HFFc6 (cell line): ENCODE measurements around the gene TBC1D25. TPM values are rescaled to one million over a fixed set of nuclear protein-coding genes. Genes with fewer than 3 reads are reported as not detected.
A peak's percentile ranks its signal among the peaks of the same experiment; 100 is the strongest.
"Not testable (repeated sequence)": the region's sequence is repeated elsewhere in the genome, so short reads cannot be mapped to it uniquely, and the experiment has no call there.

Experiments used
- DNase-seq: peaks from one replicate; pipeline ENCODE4 v3.0.0-alpha.2; 2018
- H3K27ac Mint-ChIP-seq: 2 replicates; pipeline ENCODE4 v1.8.0; 2020; ENCODE audit warnings: mild to moderate bottlenecking, mixed read lengths
- H3K27me3 Mint-ChIP-seq: 2 replicates; pipeline ENCODE4 v1.8.0; 2021; ENCODE audit warnings: mild to moderate bottlenecking, moderate library complexity, mixed read lengths; ENCODE audit not compliant: insufficient read depth
- H3K36me3 Mint-ChIP-seq: 2 replicates; pipeline ENCODE4 v1.8.0; 2021; ENCODE audit warnings: low read depth, mixed read lengths
- H3K4me1 Mint-ChIP-seq: 2 replicates; pipeline ENCODE4 v1.8.0; 2020; ENCODE audit warnings: low read depth, mixed read lengths
- H3K4me3 Mint-ChIP-seq: 2 replicates; pipeline ENCODE4 v1.8.0; 2020; ENCODE audit warnings: mild to moderate bottlenecking, moderate library complexity, mixed read lengths
- H3K9me3 Mint-ChIP-seq: 2 replicates; pipeline ENCODE4 v1.8.0; 2020; ENCODE audit warnings: mild to moderate bottlenecking, mixed read lengths
- total RNA-seq, 6 experiments: library from RNA; stranded (reverse); fragmentation: NEBNext Ultra II Directional; extraction: Animal tissue kit (Norgen Biotek cat#: 25700); gene quantifications; 2 replicates in 1 of 6; 3 replicates in 5 of 6; pipeline ENCODE4 v1.2.3, GENCODE V29; 2021
- TF ChIP-seq, protein P1 (sequence below): fragments of 200-600 bp; sonication (generic); IDR thresholded peaks from 2 replicates; pipeline ENCODE4 v1.5.0; 2021; ENCODE audit warnings: antibody characterized with exemption, mild to moderate bottlenecking

The TBC1D25 gene
- total RNA-seq, 6 experiments from 2014 or later = 13.0 to 15.3 (median 13.8) TPM

DNA sequence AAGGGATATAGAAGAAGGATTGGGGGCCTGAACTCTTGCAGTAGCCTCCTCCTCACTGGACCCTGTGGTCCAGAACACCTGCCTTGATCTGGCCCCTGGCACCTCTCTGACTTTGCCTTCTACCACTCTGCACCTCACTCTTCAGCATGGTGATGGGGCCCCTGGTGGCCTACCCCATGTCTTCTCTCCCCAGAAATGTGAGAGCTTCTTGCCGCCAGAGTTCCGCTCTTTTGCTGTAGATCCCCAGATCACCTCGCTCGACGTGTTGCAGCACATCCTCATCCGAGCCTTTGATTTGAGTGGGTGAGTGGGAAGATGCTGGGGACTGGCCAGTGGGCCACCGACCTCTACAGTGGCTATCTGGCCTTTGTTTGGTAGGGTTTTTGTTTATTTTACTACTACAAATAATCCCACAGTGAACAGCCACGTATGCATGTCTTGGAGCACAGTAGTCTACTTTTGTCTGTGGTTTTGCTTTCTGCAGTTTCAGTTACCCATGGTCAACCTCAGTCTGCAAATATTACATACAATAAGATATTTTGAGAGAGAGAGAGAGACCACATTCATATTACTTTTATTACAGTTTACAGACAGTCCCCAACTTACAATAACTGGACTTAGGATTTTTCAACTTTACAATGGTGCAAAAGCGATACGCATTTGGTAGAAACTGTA lies 1.8 kb downstream of the TBC1D25 start:
- H3K36me3 Mint-ChIP-seq = peaks cover 9% of the 10 kb centered on the region; the same call in 1 of the 2 replicates
- TF ChIP-seq, protein P1, sequence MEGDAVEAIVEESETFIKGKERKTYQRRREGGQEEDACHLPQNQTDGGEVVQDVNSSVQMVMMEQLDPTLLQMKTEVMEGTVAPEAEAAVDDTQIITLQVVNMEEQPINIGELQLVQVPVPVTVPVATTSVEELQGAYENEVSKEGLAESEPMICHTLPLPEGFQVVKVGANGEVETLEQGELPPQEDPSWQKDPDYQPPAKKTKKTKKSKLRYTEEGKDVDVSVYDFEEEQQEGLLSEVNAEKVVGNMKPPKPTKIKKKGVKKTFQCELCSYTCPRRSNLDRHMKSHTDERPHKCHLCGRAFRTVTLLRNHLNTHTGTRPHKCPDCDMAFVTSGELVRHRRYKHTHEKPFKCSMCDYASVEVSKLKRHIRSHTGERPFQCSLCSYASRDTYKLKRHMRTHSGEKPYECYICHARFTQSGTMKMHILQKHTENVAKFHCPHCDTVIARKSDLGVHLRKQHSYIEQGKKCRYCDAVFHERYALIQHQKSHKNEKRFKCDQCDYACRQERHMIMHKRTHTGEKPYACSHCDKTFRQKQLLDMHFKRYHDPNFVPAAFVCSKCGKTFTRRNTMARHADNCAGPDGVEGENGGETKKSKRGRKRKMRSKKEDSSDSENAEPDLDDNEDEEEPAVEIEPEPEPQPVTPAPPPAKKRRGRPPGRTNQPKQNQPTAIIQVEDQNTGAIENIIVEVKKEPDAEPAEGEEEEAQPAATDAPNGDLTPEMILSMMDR = no peak
- H3K4me3 Mint-ChIP-seq = 0 out of 2 replicates have a peak overlapping the region, but pooled peaks have one; percentile 37
- DNase-seq = no peak
- no peaks in the 10 kb centered on the region; the same call in 1 of the 2 replicates for H3K27me3 Mint-ChIP-seq
- H3K27ac Mint-ChIP-seq = no peak overlapping the region
- H3K4me1 Mint-ChIP-seq = peaks cover 10% of the 10 kb centered on the region
- H3K9me3 Mint-ChIP-seq = no peaks in the 10 kb centered on the region

DNA sequence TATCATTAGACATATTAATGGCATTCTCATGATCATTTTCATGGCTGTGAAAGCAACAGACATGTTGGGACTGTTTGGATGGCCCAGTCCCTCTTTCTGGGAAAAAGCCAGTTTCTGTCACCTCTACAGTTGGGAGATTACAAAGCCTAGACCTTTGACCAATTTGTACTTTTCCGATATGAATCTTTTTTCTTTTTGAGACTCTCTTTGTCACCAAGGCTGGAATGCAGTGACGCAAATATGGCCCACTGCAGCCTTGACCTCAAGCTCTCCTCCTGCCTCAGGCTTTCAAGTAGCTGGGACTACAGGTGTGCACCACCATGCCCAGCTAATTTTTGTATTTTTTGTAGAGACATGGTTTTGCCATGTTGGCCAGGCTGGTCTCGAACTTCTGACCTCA lies 9.4 kb downstream of the TBC1D25 start:
- 0 out of 2 replicates have a peak, but pooled peaks cover 3% of the 10 kb centered on the region for H3K36me3 Mint-ChIP-seq
- H3K9me3 Mint-ChIP-seq = no peaks in the 10 kb centered on the region
- H3K4me3 Mint-ChIP-seq = no peak overlapping the region
- TF ChIP-seq, protein P1 = no peak
- no peaks in the 10 kb centered on the region for H3K27me3 Mint-ChIP-seq
- no peak overlapping the region for H3K27ac Mint-ChIP-seq
- no peak for DNase-seq
- H3K4me1 Mint-ChIP-seq = no peaks in the 10 kb centered on the region

DNA sequence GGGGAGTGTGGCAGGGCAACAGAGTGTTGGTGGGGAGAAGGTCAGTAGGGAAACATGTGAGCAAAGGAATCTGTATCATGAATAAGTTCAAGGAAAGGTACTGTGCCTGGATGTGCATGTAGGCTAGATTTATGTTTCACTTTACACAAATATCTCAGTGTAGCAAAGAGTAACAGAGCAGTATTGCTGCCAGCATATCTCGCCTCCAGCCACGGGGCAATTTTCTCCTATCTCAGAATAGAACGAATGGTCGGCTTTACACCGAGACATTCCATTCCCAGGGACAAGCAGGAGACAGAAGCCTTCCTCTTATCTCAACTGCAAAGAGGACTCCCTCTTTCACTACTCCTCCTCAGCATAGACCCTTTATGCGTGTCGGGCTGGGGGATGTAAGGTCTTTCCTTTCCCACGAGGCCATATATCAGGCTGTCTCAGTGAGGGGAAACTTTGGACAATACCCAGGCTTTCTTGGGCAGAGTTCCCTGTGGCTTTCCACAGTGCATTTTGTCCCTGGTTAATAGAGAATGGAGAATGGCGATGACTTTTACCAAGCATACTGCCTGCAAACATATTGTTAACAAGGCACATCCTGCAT lies 16.3 kb downstream of the TBC1D25 start:
- H3K27ac Mint-ChIP-seq, H3K27me3 Mint-ChIP-seq, H3K9me3 Mint-ChIP-seq, H3K4me1 Mint-ChIP-seq, H3K36me3 Mint-ChIP-seq, DNase-seq, H3K4me3 Mint-ChIP-seq: not testable (repeated sequence)

DNA sequence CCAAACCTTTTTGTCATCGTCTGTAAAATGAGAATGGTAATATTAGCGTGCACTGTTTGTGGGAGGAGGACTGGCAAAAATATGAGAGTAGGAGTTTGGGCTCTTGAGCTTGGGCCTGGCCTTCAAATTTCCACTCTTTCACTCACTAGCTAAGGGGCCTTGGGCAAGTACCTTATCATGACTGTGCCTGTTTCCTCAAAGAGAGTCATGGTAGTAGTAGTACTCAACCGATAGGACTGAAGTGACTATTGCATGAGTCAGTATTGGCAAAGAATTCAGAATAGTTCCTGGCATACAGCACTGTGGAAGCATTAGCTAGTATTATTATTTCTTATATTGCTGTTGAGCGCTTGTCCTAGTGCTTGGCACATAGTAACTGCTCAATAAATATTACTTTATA lies 18.8 kb downstream of the TBC1D25 start:
- peaks cover 6% of the 10 kb centered on the region for H3K36me3 Mint-ChIP-seq
- peak; percentile 82 for DNase-seq
- peak overlapping the region; percentile 85 for H3K27ac Mint-ChIP-seq
- H3K9me3 Mint-ChIP-seq = no peaks in the 10 kb centered on the region
- no peaks in the 10 kb centered on the region for H3K27me3 Mint-ChIP-seq
- H3K4me1 Mint-ChIP-seq = peaks cover 5% of the 10 kb centered on the region
- H3K4me3 Mint-ChIP-seq = no peak overlapping the region
- TF ChIP-seq, protein P1 = no peak

DNA sequence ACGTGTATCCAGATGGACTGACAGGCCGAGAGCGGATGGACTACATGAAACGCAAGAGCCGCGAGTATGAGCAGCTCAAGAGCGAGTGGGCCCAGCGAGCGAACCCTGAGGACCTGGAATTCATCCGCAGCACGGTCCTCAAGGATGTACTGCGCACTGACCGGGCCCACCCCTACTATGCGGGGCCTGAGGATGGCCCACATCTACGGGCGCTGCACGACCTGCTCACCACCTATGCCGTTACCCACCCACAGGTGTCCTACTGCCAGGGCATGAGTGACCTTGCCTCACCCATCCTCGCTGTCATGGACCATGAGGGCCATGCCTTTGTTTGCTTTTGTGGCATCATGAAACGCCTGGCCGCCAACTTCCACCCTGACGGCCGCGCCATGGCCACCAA lies 20.1 kb downstream of the TBC1D25 start:
- no peaks in the 10 kb centered on the region for H3K9me3 Mint-ChIP-seq
- H3K4me3 Mint-ChIP-seq = no peak overlapping the region
- H3K27me3 Mint-ChIP-seq = no peaks in the 10 kb centered on the region
- H3K4me1 Mint-ChIP-seq = peaks cover 5% of the 10 kb centered on the region
- H3K27ac Mint-ChIP-seq = no peak overlapping the region
- no peak for DNase-seq
- peaks cover 4% of the 10 kb centered on the region for H3K36me3 Mint-ChIP-seq
- TF ChIP-seq, protein P1 = no peak

DNA sequence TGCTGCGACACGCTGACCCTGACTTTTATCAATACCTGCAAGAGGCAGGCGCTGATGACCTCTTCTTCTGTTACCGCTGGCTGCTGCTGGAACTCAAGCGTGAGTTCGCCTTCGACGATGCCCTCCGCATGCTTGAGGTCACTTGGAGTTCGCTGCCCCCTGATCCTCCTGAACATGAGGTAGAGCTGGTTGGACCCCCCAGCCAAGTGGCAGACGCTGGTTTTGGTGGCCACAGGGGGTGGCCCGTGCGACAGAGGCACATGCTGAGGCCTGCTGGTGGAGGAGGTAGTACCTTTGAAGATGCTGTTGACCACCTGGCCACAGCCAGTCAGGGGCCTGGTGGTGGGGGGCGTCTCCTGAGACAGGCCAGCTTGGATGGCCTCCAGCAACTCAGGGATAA lies 20.5 kb downstream of the TBC1D25 start:
- Mint-ChIP-seq H3K27me3 (peaks cover 1% of the 10 kb centered on the region; the same call in 1 of the 2 replicates), H3K36me3 (no peaks in the 10 kb centered on the region; the same call in none of the 2 replicates), H3K27ac (no peak overlapping the region), H3K9me3 (no peaks in the 10 kb centered on the region), H3K4me1 (peaks cover 5% of the 10 kb centered on the region), H3K4me3 (no peak overlapping the region)
- no peak for DNase-seq
- TF ChIP-seq, protein P1 = no peak
